Tibial nerve (tissue), 3 donors: Measurements from ENCODE around the gene ARHGAP15.

Experiments used
- CTCF ChIP-seq, 5 experiments: fragments of 200-600 bp in 3 of 5; fragments of 450-650 bp in 2 of 5; sonication (generic) in 3 of 5; IDR thresholded peaks; one replicate each; pipeline ENCODE4 v1.5.1; 2016 to 2019; ENCODE audit warnings: antibody characterized with exemption in 5 of 5, mild to moderate bottlenecking in 3 of 5, moderate library complexity in 2 of 5
- POLR2A ChIP-seq, 2 donors: fragments of 450-650 bp; IDR thresholded peaks; one replicate each; pipeline ENCODE4 v1.6.1; 2017; ENCODE audit warnings: antibody characterized with exemption in 2 of 2, mild to moderate bottlenecking in 2 of 2, moderate library complexity in 2 of 2

DNA sequence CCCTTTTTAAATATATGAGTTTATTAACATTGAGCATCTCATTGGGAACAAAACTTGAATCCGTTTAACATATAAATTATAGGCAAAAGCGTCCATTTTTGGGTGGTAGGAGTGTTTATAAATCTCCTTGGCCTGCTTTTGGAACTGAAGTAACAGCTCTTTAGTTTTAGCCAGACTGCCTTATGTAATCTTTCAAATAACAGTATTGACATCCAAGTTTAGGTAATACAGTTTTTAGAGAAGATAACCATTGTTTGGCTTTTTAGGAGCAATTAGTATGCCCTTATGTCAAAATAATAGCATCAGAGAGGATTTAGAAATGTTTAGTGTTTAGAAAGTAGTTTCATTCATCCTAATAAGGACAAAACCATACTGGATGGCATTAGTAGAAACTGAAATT lies 361.9 kb downstream of the ARHGAP15 start:
- TF ChIP-seq CTCF (IDR thresholded peaks at IDR 0.05) (no peak), POLR2A (IDR thresholded peaks at IDR 0.05) (no peak)
